ENCODE data around the gene B4GALT2. TPM values are rescaled to one million over a fixed set of nuclear protein-coding genes. Genes with fewer than 3 reads are reported as not detected.

B4GALT2 gene
- total and polyA plus RNA-seq, 2 of the 4 experiments (the other 2 are of a cell fraction), result 52.3 to 60.8 TPM

DNA sequence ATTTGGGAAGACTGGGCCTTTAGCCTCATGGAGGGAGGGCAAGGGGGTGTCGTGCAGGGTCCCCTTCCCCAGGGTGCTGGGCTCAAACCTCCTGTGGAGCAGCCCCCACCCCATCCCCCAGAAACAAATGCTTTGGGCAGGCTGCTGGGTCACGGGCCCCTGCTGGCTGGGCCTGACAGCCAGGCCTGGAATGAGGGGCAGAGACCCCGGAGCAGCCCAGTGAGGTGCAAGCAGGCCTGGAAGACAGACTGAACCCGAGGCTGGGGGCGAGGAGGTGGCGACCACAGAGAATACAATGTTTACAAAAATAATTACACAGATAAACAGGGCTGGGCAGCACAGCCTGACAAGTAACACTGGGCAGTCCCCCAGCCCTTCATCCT lies 17.7 kb downstream of the B4GALT2 start:
- DNase-seq (no peak), ATAC-seq (ENCODE audit: low read depth) (no peak)
- H3K9me1 ChIP-seq (ENCODE audit: insufficient read depth, low read length), result no peaks in the 10 kb centered on the region
- no peak overlapping the region for H2BK20ac ChIP-seq (ENCODE audit: low read depth, low read length)
- no peak overlapping the region for H2BK120ac ChIP-seq (ENCODE audit: low read depth, low read length)
- no peak overlapping the region for H3K56ac ChIP-seq (ENCODE audit: extremely low read depth, insufficient read depth, low read length)
- no peak overlapping the region for H2AK9ac ChIP-seq (replicated peaks; ENCODE audit: low read depth, low read length, poor library complexity)
- H2AFZ ChIP-seq (replicated peaks; ENCODE audit: low read length, poor library complexity), result no peak overlapping the region
- no TSS peak for BruUV-seq (replicated peaks)
- 0 out of 2 replicates have a peak, but pooled peaks cover 3% of the 10 kb centered on the region for H3K4me1 ChIP-seq (ENCODE audit: control insufficient read depth, insufficient read depth, low read length)
- no peak overlapping the region for H4K5ac ChIP-seq (ENCODE audit: low read depth, low read length)
- no peak overlapping the region for H3K18ac ChIP-seq (ENCODE audit: low read depth, low read length)
- WGBS, 2 experiments (ENCODE audit: extremely low coverage in 2 of 2, insufficient read length in 1 of 2), result no CpG with 5 or more reads among the region's 6 CpGs
- in situ Hi-C loops (cut with MboI; ENCODE audit: low sequenced_read_pairs) (no loop called here), dilution Hi-C loops (cut with HindIII; ENCODE audit: low sequenced_read_pairs, unreplicated experiment) (no loop called here), intact Hi-C loops (cut with micrococcal nuclease) (no loop called here)
- H3K36me3 ChIP-seq (ENCODE audit: control insufficient read depth, insufficient read depth, low read length), result peaks cover 19% of the 10 kb centered on the region; the same call in 1 of the 2 replicates
- no peaks in the 10 kb centered on the region for H4K20me1 ChIP-seq (ENCODE audit: insufficient read depth, low read length)
- H3K9ac ChIP-seq (ENCODE audit: low read depth, low read length), result no peak overlapping the region
- POLR2A ChIA-PET (ENCODE audit: unreplicated experiment), result no interaction called here
- H2BK15ac ChIP-seq (ENCODE audit: low read depth, low read length), result no peak overlapping the region
- H3K23ac ChIP-seq (ENCODE audit: low read depth, low read length), result no peak overlapping the region
- H3K4me3 ChIP-seq (ENCODE audit: insufficient read depth, low read depth, low read length), result no peak overlapping the region
- no peak overlapping the region for H3K4ac ChIP-seq (ENCODE audit: low read depth, low read length)
- H3K27ac ChIP-seq (ENCODE audit: insufficient read depth, low read length), result no peak overlapping the region
- H3K27me3 ChIP-seq (ENCODE audit: control insufficient read depth, insufficient read depth, low read length), result no peaks in the 10 kb centered on the region
- no peak overlapping the region for H2AK5ac ChIP-seq (ENCODE audit: low read depth, low read length)
- TF ChIP-seq FOS (IDR thresholded peaks at IDR 0.05; ENCODE audit: low read depth, low read length) (no peak), RAD21 (IDR thresholded peaks at IDR 0.05; ENCODE audit: low read length) (no peak), BHLHE40 (IDR thresholded peaks at IDR 0.05; ENCODE audit: low read depth, low read length) (no peak), MAFK (IDR thresholded peaks at IDR 0.05; ENCODE audit: low read depth, low read length) (no peak), CHD1 (IDR thresholded peaks at IDR 0.05; ENCODE audit: low read depth, low read length) (no peak), CEBPB (IDR thresholded peaks at IDR 0.05; ENCODE audit: low read depth, low read length) (no peak)
- TF ChIP-seq, protein P1, sequence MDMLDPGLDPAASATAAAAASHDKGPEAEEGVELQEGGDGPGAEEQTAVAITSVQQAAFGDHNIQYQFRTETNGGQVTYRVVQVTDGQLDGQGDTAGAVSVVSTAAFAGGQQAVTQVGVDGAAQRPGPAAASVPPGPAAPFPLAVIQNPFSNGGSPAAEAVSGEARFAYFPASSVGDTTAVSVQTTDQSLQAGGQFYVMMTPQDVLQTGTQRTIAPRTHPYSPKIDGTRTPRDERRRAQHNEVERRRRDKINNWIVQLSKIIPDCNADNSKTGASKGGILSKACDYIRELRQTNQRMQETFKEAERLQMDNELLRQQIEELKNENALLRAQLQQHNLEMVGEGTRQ (IDR thresholded peaks at IDR 0.05; ENCODE audit: low read depth, low read length), result no peak
- TF ChIP-seq, protein P2, sequence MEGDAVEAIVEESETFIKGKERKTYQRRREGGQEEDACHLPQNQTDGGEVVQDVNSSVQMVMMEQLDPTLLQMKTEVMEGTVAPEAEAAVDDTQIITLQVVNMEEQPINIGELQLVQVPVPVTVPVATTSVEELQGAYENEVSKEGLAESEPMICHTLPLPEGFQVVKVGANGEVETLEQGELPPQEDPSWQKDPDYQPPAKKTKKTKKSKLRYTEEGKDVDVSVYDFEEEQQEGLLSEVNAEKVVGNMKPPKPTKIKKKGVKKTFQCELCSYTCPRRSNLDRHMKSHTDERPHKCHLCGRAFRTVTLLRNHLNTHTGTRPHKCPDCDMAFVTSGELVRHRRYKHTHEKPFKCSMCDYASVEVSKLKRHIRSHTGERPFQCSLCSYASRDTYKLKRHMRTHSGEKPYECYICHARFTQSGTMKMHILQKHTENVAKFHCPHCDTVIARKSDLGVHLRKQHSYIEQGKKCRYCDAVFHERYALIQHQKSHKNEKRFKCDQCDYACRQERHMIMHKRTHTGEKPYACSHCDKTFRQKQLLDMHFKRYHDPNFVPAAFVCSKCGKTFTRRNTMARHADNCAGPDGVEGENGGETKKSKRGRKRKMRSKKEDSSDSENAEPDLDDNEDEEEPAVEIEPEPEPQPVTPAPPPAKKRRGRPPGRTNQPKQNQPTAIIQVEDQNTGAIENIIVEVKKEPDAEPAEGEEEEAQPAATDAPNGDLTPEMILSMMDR (conservative IDR thresholded peaks at IDR 0.05; ENCODE audit: low read depth, low read length), result no peak
- no peaks in the 10 kb centered on the region for H3K79me1 ChIP-seq (ENCODE audit: low read depth in 1 of 2, low read length in 2 of 2)
- no peak overlapping the region for H4K8ac ChIP-seq (ENCODE audit: low read depth in 2 of 2, low read length in 2 of 2)
- no peaks in the 10 kb centered on the region for H3K9me3 ChIP-seq (ENCODE audit: control insufficient read depth, insufficient read depth, low read length)
- H3K14ac ChIP-seq (replicated peaks; ENCODE audit: low read depth, low read length), result no peak overlapping the region
- H3K4me2 ChIP-seq (ENCODE audit: low read depth, low read length), result no peak overlapping the region
- H2BK5ac ChIP-seq (ENCODE audit: low read depth, low read length, poor library complexity, severe bottlenecking), result no peak overlapping the region
- CTCF ChIA-PET, result no interaction called here
- H4K91ac ChIP-seq (ENCODE audit: insufficient read depth, low read depth, low read length), result no peak overlapping the region

Measured in IMR-90 (cell line).